HepG2 (cell line): Measurements from ENCODE around the gene NCOA4. TPM values are rescaled to one million over a fixed set of nuclear protein-coding genes. Genes with fewer than 3 reads are reported as not detected.

Source experiments
- AKNA ChIP-seq: sonication (generic); formaldehyde crosslinking; IDR thresholded peaks from 2 replicates; pipeline ENCODE4 v1.4.0; 2020; ENCODE audit warnings: missing genetic modification reagents, borderline replicate concordance
- CC2D1A ChIP-seq: sonication (generic); formaldehyde crosslinking; IDR thresholded peaks from 2 replicates; pipeline ENCODE4 v1.8.1; 2023; ENCODE audit warnings: mild to moderate bottlenecking, missing genetic modification reagents
- KDM6A ChIP-seq: IDR thresholded peaks from 2 replicates; pipeline ENCODE4 v1.6.1; 2016; ENCODE audit warnings: low read depth
- KLF13 ChIP-seq: sonication (generic); formaldehyde crosslinking; IDR thresholded peaks from 2 replicates; pipeline ENCODE4 v1.4.0; 2020; ENCODE audit warnings: mild to moderate bottlenecking, missing genetic modification reagents
- PLRG1 ChIP-seq: fragments of 450-650 bp; conservative IDR thresholded peaks from 2 replicates; pipeline ENCODE4 v1.6.1; 2016
- REPIN1 ChIP-seq: sonication (generic); formaldehyde crosslinking; IDR thresholded peaks from 2 replicates; pipeline ENCODE4 v1.8.0; 2022; ENCODE audit warnings: missing genetic modification reagents, low read depth, mild to moderate bottlenecking, borderline replicate concordance
- TEAD2 ChIP-seq: sonication (generic); formaldehyde crosslinking; IDR thresholded peaks from 2 replicates; pipeline ENCODE4 v1.9.0; 2021; ENCODE audit warnings: missing genetic modification reagents
- ZNF10 ChIP-seq: sonication (generic); formaldehyde crosslinking; IDR thresholded peaks from 2 replicates; pipeline ENCODE4 v1.4.0; 2020; ENCODE audit warnings: mild to moderate bottlenecking, low read depth, missing genetic modification reagents, borderline replicate concordance
- ZNF101 ChIP-seq: sonication (generic); formaldehyde crosslinking; IDR thresholded peaks from 2 replicates; pipeline ENCODE4 v1.4.0; 2020; ENCODE audit warnings: mild to moderate bottlenecking, low read depth, missing genetic modification reagents, borderline replicate concordance
- ZNF224 ChIP-seq: sonication (generic); formaldehyde crosslinking; IDR thresholded peaks from 2 replicates; pipeline ENCODE4 v1.5.0; 2020; ENCODE audit warnings: mild to moderate bottlenecking, missing genetic modification reagents
- ZNF574 ChIP-seq: sonication (generic); formaldehyde crosslinking; IDR thresholded peaks from 2 replicates; pipeline ENCODE4 v1.4.0; 2020; ENCODE audit warnings: missing genetic modification reagents
- ZNF615 ChIP-seq: sonication (generic); formaldehyde crosslinking; IDR thresholded peaks from 2 replicates; pipeline ENCODE4 v1.5.0; 2020; ENCODE audit warnings: mild to moderate bottlenecking, missing genetic modification reagents, borderline replicate concordance
- ZNF766 ChIP-seq: sonication (generic); formaldehyde crosslinking; IDR thresholded peaks from 2 replicates; pipeline ENCODE4 v1.5.0; 2020; ENCODE audit warnings: missing genetic modification reagents, borderline replicate concordance
- ZNF770 ChIP-seq: sonication (generic); formaldehyde crosslinking; IDR thresholded peaks from 2 replicates; pipeline ENCODE4 v1.5.0; 2020; ENCODE audit warnings: mild to moderate bottlenecking, missing genetic modification reagents
- ZSCAN20 ChIP-seq: sonication (generic); formaldehyde crosslinking; IDR thresholded peaks from 2 replicates; pipeline ENCODE4 v1.4.0; 2020; ENCODE audit warnings: missing genetic modification reagents, mild to moderate bottlenecking, borderline replicate concordance
- polyA plus RNA-seq, 8 experiments: library from polyadenylated mRNA; depleted of rRNA in 3 of 8; stranded (reverse) in 7 of 8; unstranded in 1 of 8; fragments of >200 nt; fragmentation: Illumina TruSeq in 4 of 8; extraction: Trizol in 4 of 8; gene quantifications; 2 replicates each; pipeline versions ENCODE4 v1.2.1 to v1.2.3, GENCODE V29; 2011 to 2016; ENCODE audit warnings: low read depth in 4 of 8, missing spikeins in 1 of 8, mixed read lengths in 1 of 8; ENCODE audit not compliant: insufficient read depth in 1 of 8
- total RNA-seq, 5 experiments: library from RNA; depleted of rRNA; stranded (reverse); fragments of >200 nt; fragmentation: Illumina TruSeq; extraction: Trizol; gene quantifications; 2 replicates each; pipeline ENCODE4 v1.2.3, GENCODE V29; 2016; ENCODE audit warnings: low read depth in 1 of 5
- TF ChIP-seq, protein P1 (sequence below): sonication (generic); formaldehyde crosslinking; IDR thresholded peaks from 2 replicates; pipeline ENCODE4 v1.5.1; 2020; ENCODE audit warnings: missing genetic modification reagents, mild to moderate bottlenecking, borderline replicate concordance
- TF ChIP-seq, protein P2 (sequence below): sonication (generic); formaldehyde crosslinking; IDR thresholded peaks from 2 replicates; pipeline ENCODE4 v1.8.1; 2023; ENCODE audit warnings: missing genetic modification reagents, mild to moderate bottlenecking, borderline replicate concordance

NCOA4 gene
- total and polyA plus RNA-seq, 2 of the 13 experiments (the other 11 are each of a cell fraction or from before 2014, with no cell fraction given): 306 to 400 TPM

DNA sequence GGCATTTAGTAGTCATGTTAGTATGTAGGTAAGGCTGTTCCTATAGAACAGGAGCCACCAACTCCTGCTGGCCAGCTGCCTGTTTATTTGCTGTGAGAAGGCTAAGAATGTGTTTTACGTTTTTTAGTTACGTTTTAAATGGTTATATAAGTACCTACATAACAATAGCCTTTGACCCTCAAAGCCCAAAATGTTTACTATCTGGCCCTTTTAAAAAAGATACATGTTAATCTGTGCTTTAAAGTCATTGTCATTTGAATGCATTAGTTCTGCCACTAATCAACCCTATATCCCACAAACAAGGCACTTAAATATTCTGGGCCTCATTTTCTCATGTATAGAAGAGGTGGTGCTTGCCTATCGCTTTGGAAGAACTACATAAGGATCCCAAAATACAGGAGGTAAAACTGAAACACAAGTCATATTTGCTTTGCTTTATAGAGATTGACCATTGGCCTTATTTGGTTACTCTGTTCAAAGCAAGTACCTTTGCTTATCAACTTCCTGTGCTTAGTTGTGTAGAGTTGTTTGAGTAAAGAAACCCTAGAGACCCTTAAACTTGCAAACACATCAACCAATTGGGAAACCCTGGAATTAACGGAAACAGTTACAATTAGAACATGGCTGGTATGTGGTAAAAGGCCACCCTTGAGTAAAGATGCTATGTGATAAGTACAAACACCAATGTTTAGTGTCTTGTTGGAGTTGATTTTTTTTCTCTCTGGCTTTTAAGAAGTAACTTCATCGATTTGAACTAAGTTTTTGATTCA lies 32.2 kb downstream of the NCOA4 start (continued):
- TF ChIP-seq, protein P1, sequence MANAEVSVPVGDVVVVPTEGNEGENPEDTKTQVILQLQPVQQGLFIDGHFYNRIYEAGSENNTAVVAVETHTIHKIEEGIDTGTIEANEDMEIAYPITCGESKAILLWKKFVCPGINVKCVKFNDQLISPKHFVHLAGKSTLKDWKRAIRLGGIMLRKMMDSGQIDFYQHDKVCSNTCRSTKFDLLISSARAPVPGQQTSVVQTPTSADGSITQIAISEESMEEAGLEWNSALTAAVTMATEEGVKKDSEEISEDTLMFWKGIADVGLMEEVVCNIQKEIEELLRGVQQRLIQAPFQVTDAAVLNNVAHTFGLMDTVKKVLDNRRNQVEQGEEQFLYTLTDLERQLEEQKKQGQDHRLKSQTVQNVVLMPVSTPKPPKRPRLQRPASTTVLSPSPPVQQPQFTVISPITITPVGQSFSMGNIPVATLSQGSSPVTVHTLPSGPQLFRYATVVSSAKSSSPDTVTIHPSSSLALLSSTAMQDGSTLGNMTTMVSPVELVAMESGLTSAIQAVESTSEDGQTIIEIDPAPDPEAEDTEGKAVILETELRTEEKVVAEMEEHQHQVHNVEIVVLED (CRISPR knock-in tag): 0 out of 2 replicates have a peak, but pooled peaks have one; percentile 24
- TF ChIP-seq ZNF224 (CRISPR knock-in tag): no peak
- TF ChIP-seq ZNF766 (CRISPR knock-in tag): no peak
- TF ChIP-seq PLRG1: no peak
- TF ChIP-seq, protein P2, sequence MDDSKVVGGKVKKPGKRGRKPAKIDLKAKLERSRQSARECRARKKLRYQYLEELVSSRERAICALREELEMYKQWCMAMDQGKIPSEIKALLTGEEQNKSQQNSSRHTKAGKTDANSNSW (CRISPR knock-in tag): no peak
- TF ChIP-seq ZNF101 (CRISPR knock-in tag): no peak
- TF ChIP-seq TEAD2: no peak
- no peak for TF ChIP-seq ZNF10
- TF ChIP-seq CC2D1A (CRISPR knock-in tag): no peak
- peak; percentile 63; the same call in 1 of the 2 replicates for TF ChIP-seq KDM6A
- TF ChIP-seq ZSCAN20 (CRISPR knock-in tag): no peak
- no peak for TF ChIP-seq ZNF574 (CRISPR knock-in tag)
- TF ChIP-seq ZNF615 (CRISPR knock-in tag): no peak
- TF ChIP-seq KLF13 (CRISPR knock-in tag): no peak
- peak; percentile 8; the same call in 1 of the 2 replicates for TF ChIP-seq ZNF770 (CRISPR knock-in tag)
- TF ChIP-seq AKNA (CRISPR knock-in tag): no peak
- TF ChIP-seq REPIN1: peak; percentile 80
